ENCODE results near the gene IFITM1.

DNA sequence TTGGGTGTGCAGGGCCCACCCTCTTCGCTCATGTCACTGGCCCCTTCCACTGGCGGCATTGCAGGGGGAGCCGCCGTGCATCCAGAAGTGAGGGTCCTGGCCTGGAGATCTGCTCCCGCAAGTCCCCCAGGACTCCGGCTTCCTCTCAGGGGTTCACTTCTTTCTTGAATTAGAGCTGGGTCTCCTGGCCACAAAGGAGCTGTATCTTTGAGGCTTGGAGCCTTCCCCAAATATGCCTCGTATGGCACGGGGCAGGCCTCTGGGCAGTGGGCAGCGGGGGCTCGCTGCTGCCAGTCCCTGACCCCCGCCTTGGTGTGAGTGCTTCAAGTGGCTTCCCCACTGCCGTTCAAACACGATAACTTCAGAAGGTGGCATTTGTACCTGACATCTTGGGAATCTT, 14.2 kb downstream of the IFITM1 start:
- TF ChIP-seq POLR2A (IDR thresholded peaks at IDR 0.05) (no peak), POLR2AphosphoS5 (IDR thresholded peaks at IDR 0.05; ENCODE audit: insufficient read depth in 1 of 2, low read depth in 1 of 2) (no peak)
- TF ChIP-seq, protein P1, sequence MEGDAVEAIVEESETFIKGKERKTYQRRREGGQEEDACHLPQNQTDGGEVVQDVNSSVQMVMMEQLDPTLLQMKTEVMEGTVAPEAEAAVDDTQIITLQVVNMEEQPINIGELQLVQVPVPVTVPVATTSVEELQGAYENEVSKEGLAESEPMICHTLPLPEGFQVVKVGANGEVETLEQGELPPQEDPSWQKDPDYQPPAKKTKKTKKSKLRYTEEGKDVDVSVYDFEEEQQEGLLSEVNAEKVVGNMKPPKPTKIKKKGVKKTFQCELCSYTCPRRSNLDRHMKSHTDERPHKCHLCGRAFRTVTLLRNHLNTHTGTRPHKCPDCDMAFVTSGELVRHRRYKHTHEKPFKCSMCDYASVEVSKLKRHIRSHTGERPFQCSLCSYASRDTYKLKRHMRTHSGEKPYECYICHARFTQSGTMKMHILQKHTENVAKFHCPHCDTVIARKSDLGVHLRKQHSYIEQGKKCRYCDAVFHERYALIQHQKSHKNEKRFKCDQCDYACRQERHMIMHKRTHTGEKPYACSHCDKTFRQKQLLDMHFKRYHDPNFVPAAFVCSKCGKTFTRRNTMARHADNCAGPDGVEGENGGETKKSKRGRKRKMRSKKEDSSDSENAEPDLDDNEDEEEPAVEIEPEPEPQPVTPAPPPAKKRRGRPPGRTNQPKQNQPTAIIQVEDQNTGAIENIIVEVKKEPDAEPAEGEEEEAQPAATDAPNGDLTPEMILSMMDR (IDR thresholded peaks at IDR 0.05): no peak

Data from vagina (tissue), 2 donors.